Uterus (tissue), 4 donors: ENCODE data around the gene EHD1. TPM values are rescaled to one million over a fixed set of nuclear protein-coding genes. Genes with fewer than 3 reads are reported as not detected.
A peak's percentile ranks its signal among the peaks of the same experiment; 100 is the strongest.

Experiments used
- DNase-seq, 2 donors: peaks; one replicate each; pipeline ENCODE4 v3.0.0-alpha.2; 2019 to 2020
- H3K27ac ChIP-seq, 2 donors: fragments of 200-600 bp; sonication (generic); 1 replicate in 1 of 2; 2 replicates in 1 of 2; pipeline ENCODE4 v1.5.1; 2016 to 2018
- H3K27me3 ChIP-seq, 2 donors: fragments of 200-600 bp; sonication (generic); one replicate each; pipeline ENCODE4 v1.5.1; 2018 to 2019; ENCODE audit warnings: control low read depth in 1 of 2
- H3K36me3 ChIP-seq, 2 donors: fragments of 200-600 bp; sonication (generic); one replicate each; pipeline ENCODE4 v1.5.1; 2019; ENCODE audit warnings: control low read depth in 1 of 2
- H3K4me1 ChIP-seq, 2 donors: fragments of 200-600 bp; sonication (generic); one replicate each; pipeline ENCODE4 v1.5.1; 2018 to 2019; ENCODE audit warnings: control low read depth in 1 of 2
- H3K4me3 ChIP-seq, 2 donors: fragments of 200-600 bp; sonication (generic); 1 replicate in 1 of 2; 2 replicates in 1 of 2; pipeline ENCODE4 v1.5.1; 2018 to 2019; ENCODE audit warnings: mild to moderate bottlenecking in 1 of 2
- H3K9me3 ChIP-seq, 2 donors: fragments of 200-600 bp; sonication (generic); one replicate each; pipeline ENCODE4 v1.5.1; 2019; ENCODE audit warnings: control low read depth in 1 of 2
- POLR2A ChIP-seq, 2 donors: fragments of 450-650 bp; IDR thresholded peaks; one replicate each; pipeline ENCODE4 v1.6.1; 2016; ENCODE audit warnings: antibody characterized with exemption in 2 of 2, mild to moderate bottlenecking in 1 of 2, moderate library complexity in 1 of 2
- intact Hi-C: fragments of 100-400 bp; cut with DNase I; formaldehyde crosslinking; loops from one replicate; pipeline ENCODE4 v1.15.1; 2023; ENCODE audit warnings: low total_unique reads
- total RNA-seq, 4 donors: library from RNA; depleted of rRNA in 3 of 4; stranded (reverse); fragments of >200 nt in 3 of 4; gene quantifications; one replicate each; pipeline versions ENCODE4 v1.1.0 to v1.2.4, GENCODE V29; 2014 to 2023
- TF ChIP-seq, protein P1 (sequence below), 4 experiments: fragments of 200-600 bp in 2 of 4; fragments of 450-650 bp in 2 of 4; sonication (generic) in 2 of 4; IDR thresholded peaks; one replicate each; pipeline ENCODE4 v1.5.1; 2016 to 2019; ENCODE audit warnings: antibody characterized with exemption in 4 of 4, mild to moderate bottlenecking in 2 of 4, moderate library complexity in 1 of 4
- donor health status: DM: yes; HTN: yes; CAD: no.

EHD1 gene
- total RNA-seq, 4 donors from 2014 or later: 3.5 to 78.7 (median 36.9) TPM

DNA sequence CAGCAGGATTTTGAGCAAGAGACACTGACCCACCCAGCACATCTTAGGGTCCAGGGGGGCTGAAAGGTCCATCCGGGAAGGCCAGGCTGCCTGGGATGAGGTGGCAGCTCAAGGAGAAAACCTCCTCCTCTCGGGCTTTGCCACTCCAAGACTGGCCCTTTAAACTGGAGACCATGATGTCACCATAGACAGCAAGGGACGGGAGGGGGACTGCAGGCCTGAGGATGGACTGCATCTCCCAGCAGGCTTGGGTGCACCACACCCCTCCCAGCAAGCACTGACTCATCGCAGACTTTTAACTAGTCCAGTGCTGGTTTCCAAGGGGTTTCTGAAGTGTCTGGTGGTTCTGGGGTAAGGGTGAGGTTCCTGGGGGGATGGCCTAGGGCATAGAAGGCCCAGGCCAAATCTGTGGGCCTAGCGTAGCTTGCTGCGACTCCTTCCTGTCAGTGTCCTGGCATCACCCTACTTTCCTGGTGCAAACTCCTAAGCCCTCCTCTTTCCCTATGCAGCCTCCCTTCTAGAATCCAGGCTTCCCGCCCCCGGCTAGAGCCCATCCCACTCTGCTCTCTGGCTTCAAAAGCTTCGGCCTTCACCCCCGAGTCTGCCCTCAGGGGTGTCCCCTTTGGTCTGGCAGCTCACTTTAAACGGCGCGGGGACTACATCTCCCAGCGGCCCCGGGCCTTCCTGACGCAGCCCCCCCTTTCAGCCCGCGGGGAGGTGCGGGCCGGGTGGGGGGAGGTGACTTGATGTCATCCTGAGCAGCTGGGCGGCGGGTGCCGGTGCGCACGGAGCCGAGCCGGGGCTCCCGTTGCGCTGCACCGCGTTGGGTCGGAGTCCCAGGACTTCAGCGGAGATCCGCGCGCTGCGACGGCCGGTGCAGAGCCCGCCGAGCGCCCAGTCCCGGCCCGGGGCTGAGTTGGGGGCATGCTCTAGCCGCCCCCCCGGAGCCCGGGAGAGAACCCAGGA lies 45.8 kb upstream of the EHD1 start, which contains the start of gene PPP2R5B:
PPP2R5B (plus strand) TSS at position 746 of the 966 bp plus-strand sequence. CDS start 1,046 bp downstream, outside the sequence.
- TF ChIP-seq POLR2A (IDR thresholded peaks at IDR 0.05): peak; percentile 54 to 88
- TF ChIP-seq, protein P1, sequence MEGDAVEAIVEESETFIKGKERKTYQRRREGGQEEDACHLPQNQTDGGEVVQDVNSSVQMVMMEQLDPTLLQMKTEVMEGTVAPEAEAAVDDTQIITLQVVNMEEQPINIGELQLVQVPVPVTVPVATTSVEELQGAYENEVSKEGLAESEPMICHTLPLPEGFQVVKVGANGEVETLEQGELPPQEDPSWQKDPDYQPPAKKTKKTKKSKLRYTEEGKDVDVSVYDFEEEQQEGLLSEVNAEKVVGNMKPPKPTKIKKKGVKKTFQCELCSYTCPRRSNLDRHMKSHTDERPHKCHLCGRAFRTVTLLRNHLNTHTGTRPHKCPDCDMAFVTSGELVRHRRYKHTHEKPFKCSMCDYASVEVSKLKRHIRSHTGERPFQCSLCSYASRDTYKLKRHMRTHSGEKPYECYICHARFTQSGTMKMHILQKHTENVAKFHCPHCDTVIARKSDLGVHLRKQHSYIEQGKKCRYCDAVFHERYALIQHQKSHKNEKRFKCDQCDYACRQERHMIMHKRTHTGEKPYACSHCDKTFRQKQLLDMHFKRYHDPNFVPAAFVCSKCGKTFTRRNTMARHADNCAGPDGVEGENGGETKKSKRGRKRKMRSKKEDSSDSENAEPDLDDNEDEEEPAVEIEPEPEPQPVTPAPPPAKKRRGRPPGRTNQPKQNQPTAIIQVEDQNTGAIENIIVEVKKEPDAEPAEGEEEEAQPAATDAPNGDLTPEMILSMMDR (IDR thresholded peaks at IDR 0.05): peak in 2 of 4 experiments; percentile 16 to 44
- H3K27ac ChIP-seq: peak within 1 kb of the TSS; percentile 94 to 97

DNA sequence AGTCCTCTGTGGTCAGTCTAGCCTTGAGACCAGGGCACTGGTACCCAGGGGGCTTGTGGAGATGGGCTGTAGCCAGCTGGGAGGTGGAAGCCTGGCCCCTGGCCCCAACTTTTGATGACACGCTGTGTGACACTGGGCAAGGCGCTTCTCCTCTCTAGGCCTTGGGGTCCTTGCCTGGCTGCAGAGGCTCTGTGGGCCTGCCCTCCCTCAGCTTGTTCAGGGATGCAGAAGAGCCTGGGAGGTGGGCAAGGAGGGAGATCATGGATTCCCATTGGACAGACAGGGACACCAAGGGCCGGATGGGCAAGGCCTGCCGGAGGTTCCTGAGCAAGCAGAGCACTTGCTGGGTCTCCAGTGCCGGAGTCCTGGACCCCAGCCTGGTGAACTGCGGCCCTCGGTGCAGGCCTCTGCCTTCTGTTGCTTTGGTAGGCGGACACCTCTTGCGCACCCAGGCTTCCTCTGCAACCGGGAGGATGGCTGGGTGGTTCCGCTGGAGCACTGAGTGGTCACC lies 44.8 kb upstream of the EHD1 start:
- H3K27me3 ChIP-seq: no peaks in the 10 kb centered on the region
- peak overlapping the region; percentile 94 to 97 for H3K27ac ChIP-seq
- H3K9me3 ChIP-seq: no peaks in the 10 kb centered on the region
- no peaks in the 10 kb centered on the region for H3K4me1 ChIP-seq
- peak; percentile 30 to 32 for DNase-seq
- intact Hi-C loops: no loop called here
- TF ChIP-seq, protein P1 (IDR thresholded peaks at IDR 0.05): no peak
- TF ChIP-seq POLR2A (IDR thresholded peaks at IDR 0.05): no peak
- no peaks in the 10 kb centered on the region for H3K36me3 ChIP-seq
- no peak overlapping the region for H3K4me3 ChIP-seq

More for the DNA sequence above, 45.8 kb upstream of the EHD1 start, which contains the start of gene PPP2R5B:
- H3K36me3 ChIP-seq: no peaks in the 10 kb centered on the region
- H3K9me3 ChIP-seq: no peaks in the 10 kb centered on the region
- H3K4me3 ChIP-seq: peak within 1 kb of the TSS; percentile 45 to 77
- no peaks in the 10 kb centered on the region for H3K4me1 ChIP-seq
- peak; percentile 92 to 95 for DNase-seq
- no peaks in the 10 kb centered on the region for H3K27me3 ChIP-seq
- intact Hi-C loops: no loop called here

DNA sequence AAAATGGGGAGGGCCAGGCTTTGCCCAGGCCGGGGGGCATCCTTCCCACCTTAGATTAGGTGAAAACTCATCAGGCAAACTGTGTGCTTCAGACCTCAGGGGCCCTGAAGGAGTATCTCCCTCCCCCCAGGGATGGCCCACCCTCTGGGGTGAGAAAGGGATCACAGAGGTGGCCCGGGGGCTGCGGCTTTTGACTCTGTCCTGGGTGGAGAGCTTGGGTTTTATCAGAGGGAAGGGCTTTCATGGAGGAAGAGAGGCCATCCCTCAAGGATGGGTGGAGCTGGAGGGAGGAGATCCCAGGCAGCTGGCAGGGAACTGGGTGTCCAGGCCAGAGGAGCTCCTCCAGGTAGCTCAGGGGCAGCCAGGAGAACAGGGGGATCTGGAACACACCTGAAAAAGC lies 43.0 kb upstream of the EHD1 start:
- no peaks in the 10 kb centered on the region for H3K36me3 ChIP-seq
- no peak overlapping the region for H3K27ac ChIP-seq
- no peaks in the 10 kb centered on the region for H3K27me3 ChIP-seq
- peak in 1 of 2 donors; percentile 11 for DNase-seq
- TF ChIP-seq, protein P1 (IDR thresholded peaks at IDR 0.05): no peak
- no peak for TF ChIP-seq POLR2A (IDR thresholded peaks at IDR 0.05)
- H3K4me1 ChIP-seq: no peaks in the 10 kb centered on the region
- H3K9me3 ChIP-seq: no peaks in the 10 kb centered on the region
- no peak overlapping the region for H3K4me3 ChIP-seq
- intact Hi-C loops: no loop called here

DNA sequence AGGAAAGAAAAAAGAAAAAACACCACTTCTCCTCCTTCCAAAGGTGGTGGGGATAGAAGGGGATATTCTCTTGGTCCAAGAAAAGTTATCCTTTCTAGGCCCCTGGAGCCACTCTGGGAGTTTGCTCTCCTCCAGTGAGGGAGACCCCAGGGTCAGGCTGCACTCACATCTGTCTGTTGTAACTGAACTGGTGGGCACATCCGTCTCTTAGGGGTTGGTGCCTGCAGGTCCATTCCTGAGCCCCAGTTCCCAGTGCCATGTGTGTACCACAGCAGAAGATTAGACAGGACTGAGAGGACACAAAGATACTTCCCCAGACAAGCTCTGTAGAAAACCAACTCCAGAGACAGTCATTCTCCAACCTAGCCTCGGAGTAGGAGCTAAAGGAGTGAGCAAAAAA lies 41.7 kb upstream of the EHD1 start:
- TF ChIP-seq POLR2A (IDR thresholded peaks at IDR 0.05): no peak
- TF ChIP-seq, protein P1 (IDR thresholded peaks at IDR 0.05): no peak
- no peak overlapping the region for H3K4me3 ChIP-seq
- H3K36me3 ChIP-seq: no peaks in the 10 kb centered on the region
- no peaks in the 10 kb centered on the region for H3K27me3 ChIP-seq
- H3K27ac ChIP-seq: no peak overlapping the region
- no peaks in the 10 kb centered on the region for H3K9me3 ChIP-seq
- no peak for DNase-seq
- intact Hi-C loops: no loop called here
- no peaks in the 10 kb centered on the region for H3K4me1 ChIP-seq

DNA sequence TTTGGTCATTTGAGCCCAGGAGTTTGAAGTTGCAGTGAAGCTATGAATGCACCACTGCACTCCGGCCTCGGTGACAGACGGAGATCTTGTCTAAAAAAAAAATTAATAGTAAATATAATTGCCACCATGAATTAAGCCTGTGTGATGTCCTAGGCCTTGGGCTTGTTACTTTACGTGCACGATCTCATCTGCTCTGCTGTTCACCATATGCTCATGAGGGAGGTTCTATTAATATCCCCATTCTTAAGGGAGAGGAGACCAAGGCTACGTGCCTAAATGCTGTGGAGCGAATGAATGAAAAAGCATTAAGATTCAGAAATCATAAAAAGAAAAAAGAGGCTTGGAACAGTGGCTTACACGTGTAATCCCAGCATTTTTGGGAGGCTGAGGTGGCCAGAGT lies 41.2 kb upstream of the EHD1 start:
- H3K27me3 ChIP-seq: no peaks in the 10 kb centered on the region
- TF ChIP-seq POLR2A (IDR thresholded peaks at IDR 0.05): no peak
- TF ChIP-seq, protein P1 (IDR thresholded peaks at IDR 0.05): no peak
- H3K27ac ChIP-seq: no peak overlapping the region
- no peaks in the 10 kb centered on the region for H3K9me3 ChIP-seq
- no peak for DNase-seq
- no peaks in the 10 kb centered on the region for H3K4me1 ChIP-seq
- no peaks in the 10 kb centered on the region for H3K36me3 ChIP-seq
- no peak overlapping the region for H3K4me3 ChIP-seq
- intact Hi-C loops: no loop called here
